K562 (cell line): ENCODE data around the gene GRIA3. TPM values are rescaled to one million over a fixed set of nuclear protein-coding genes. Genes with fewer than 3 reads are reported as not detected.

Source experiments
- ATAC-seq: fragments of 200-7000 bp; cut with Tn5 transposase; 3 replicates; pipeline ENCODE4 v1.9.1; 2020; ENCODE audit warnings: moderate library complexity
- BruUV-seq: library from RNA; stranded (reverse); fragments of 400-500 nt; replicated peaks from 2 replicates; lab custom pipeline; 2021; lab: Mats Ljungman, UMichigan
- CTCF ChIA-PET: fragments of 300-600 bp; formaldehyde crosslinking; extraction: SDS; loops from one replicate; lab custom pipeline; 2021; ENCODE audit warnings: low intra/inter-chr PET ratio; lab: Yijun Ruan, JAX
- POLR2A ChIA-PET: fragments of 300-600, 350-650 bp; sonication (Branson Sonifier 250); formaldehyde crosslinking; extraction: SDS; loops from one replicate; lab custom pipeline; 2021; ENCODE audit warnings: antibody characterized with exemption, inconsistent platforms; lab: Yijun Ruan, JAX
- DNase-seq, 4 experiments: peaks; one replicate each; pipeline versions ENCODE4 v3.0.0 to v3.0.0-alpha.2; 2011 to 2018; ENCODE audit warnings: low spot score in 3 of 4, mixed read lengths in 3 of 4; ENCODE audit errors: extremely low read depth in 1 of 4
- FAIRE-seq: peaks from 2 replicates; lab custom pipeline; 2011; peaks lifted over from hg19 to GRCh38; lab: Jason Lieb, UNC
- H2AFZ ChIP-seq: 2 replicates; pipeline ENCODE4 v1.6.0; 2011; ENCODE audit warnings: low read depth, low read length, control low read depth, inconsistent platforms
- H3K27ac ChIP-seq: fragments of 200-600 bp; 3 replicates; pipeline ENCODE4 v1.8.0; 2011; ENCODE audit warnings: low read depth, mild to moderate bottlenecking, control low read depth, inconsistent platforms, low read length, moderate library complexity, mixed read lengths; ENCODE audit errors: extremely low read depth
- H3K27me3 ChIP-seq, 2 experiments: fragments of 300-600 bp in 1 of 2; 2 replicates in 1 of 2; 3 replicates in 1 of 2; pipeline versions ENCODE4 v1.6.0 to v1.8.0; 2011; ENCODE audit warnings: inconsistent platforms in 2 of 2, low read length in 2 of 2, mild to moderate bottlenecking in 1 of 2, mixed read lengths in 1 of 2, moderate library complexity in 1 of 2; ENCODE audit not compliant: control insufficient read depth in 2 of 2, insufficient read depth in 2 of 2
- H3K36me3 ChIP-seq: fragments of 300-600 bp; 3 replicates; pipeline ENCODE4 v1.8.0; 2011; ENCODE audit warnings: mild to moderate bottlenecking, low read length, inconsistent platforms; ENCODE audit not compliant: control insufficient read depth, insufficient read depth
- H3K4me1 ChIP-seq, 2 experiments: fragments of 200-600 bp in 1 of 2; replicated peaks in 1 of 2; 2 replicates in 1 of 2; 3 replicates in 1 of 2; pipeline versions ENCODE4 v1.5.1 to v1.8.0; 2011; ENCODE audit warnings: inconsistent platforms in 2 of 2, low read length in 2 of 2, mild to moderate bottlenecking in 1 of 2, mixed read lengths in 1 of 2, moderate library complexity in 1 of 2; ENCODE audit not compliant: control insufficient read depth in 2 of 2, insufficient read depth in 2 of 2
- H3K4me2 ChIP-seq: 2 replicates; pipeline ENCODE4 v1.6.1; 2011; ENCODE audit warnings: low read length, control low read depth, inconsistent platforms, mixed read lengths; ENCODE audit not compliant: insufficient read depth
- H3K4me3 ChIP-seq: fragments of 200-600 bp; sonication (generic), shearing (Covaris generic); 2 replicates; pipeline ENCODE4 v1.5.1; 2016; ENCODE audit warnings: control low read depth, inconsistent platforms
- H3K79me2 ChIP-seq: fragments of 200-600 bp; 3 replicates; pipeline ENCODE4 v1.8.0; 2011; ENCODE audit warnings: low read length, inconsistent platforms; ENCODE audit not compliant: control insufficient read depth, insufficient read depth
- H3K9ac ChIP-seq, 2 experiments: 2 replicates each; pipeline versions ENCODE4 v1.6.0 to v1.6.1; 2011; ENCODE audit warnings: low read depth in 2 of 2, low read length in 2 of 2, control low read depth in 1 of 2, inconsistent platforms in 1 of 2, mild to moderate bottlenecking in 1 of 2, mixed read lengths in 1 of 2; ENCODE audit not compliant: insufficient read depth in 1 of 2
- H3K9me1 ChIP-seq: one replicate; pipeline ENCODE4 v1.6.0; 2011; ENCODE audit warnings: inconsistent platforms, mild to moderate bottlenecking, low read length, moderate library complexity; ENCODE audit not compliant: control insufficient read depth, insufficient read depth
- H3K9me3 ChIP-seq: replicated peaks from 2 replicates; pipeline ENCODE4 v1.5.1; 2011; ENCODE audit warnings: low read depth, low read length, inconsistent platforms; ENCODE audit not compliant: control insufficient read depth, insufficient read depth
- H4K20me1 ChIP-seq: replicated peaks from 2 replicates; pipeline ENCODE4 v1.6.1; 2011; ENCODE audit warnings: low read length, inconsistent platforms, mixed read lengths; ENCODE audit not compliant: control insufficient read depth, insufficient read depth
- AFF1 ChIP-seq, 2 experiments: fragments of 450-650 bp; IDR thresholded peaks; 2 replicates each; pipeline ENCODE4 v1.6.1; 2018; ENCODE audit warnings: mild to moderate bottlenecking in 2 of 2, low read depth in 1 of 2; ENCODE audit not compliant: partially characterized antibody in 2 of 2
- CEBPB ChIP-seq: fragments of 450-650 bp; IDR thresholded peaks from 2 replicates; pipeline ENCODE4 v1.6.1; 2016; ENCODE audit warnings: missing genetic modification characterization, missing compliant biosample characterization
- MAFG ChIP-seq: fragments of 450-650 bp; conservative IDR thresholded peaks from 2 replicates; pipeline ENCODE4 v1.6.1; 2016; ENCODE audit warnings: missing genetic modification characterization, missing compliant biosample characterization
- PPARD ChIP-seq: fragments of 250-450 bp; sonication (Bioruptor Pico); IDR thresholded peaks from 2 replicates; pipeline ENCODE4 v1.8.0; 2022; ENCODE audit warnings: inconsistent platforms, mild to moderate bottlenecking, moderate library complexity
- RUNX1 ChIP-seq: sonication (generic); IDR thresholded peaks from 2 replicates; pipeline ENCODE4 v1.6.1; 2016; ENCODE audit warnings: antibody characterized with exemption, low read depth
- SMAD2 ChIP-seq: fragments of 150-350 bp; IDR thresholded peaks from 2 replicates; pipeline ENCODE4 v1.6.1; 2014; ENCODE audit warnings: low read depth, mild to moderate bottlenecking, low read length
- TFE3 ChIP-seq: fragments of 450-650 bp; formaldehyde crosslinking; IDR thresholded peaks from 2 replicates; pipeline ENCODE4 v1.4.0; 2020; ENCODE audit warnings: mild to moderate bottlenecking, mixed read lengths
- ZBED1 ChIP-seq: IDR thresholded peaks from 2 replicates; pipeline ENCODE4 v1.6.1; 2014
- ZNF140 ChIP-seq: fragments of 250-450 bp; sonication (Bioruptor Pico); IDR thresholded peaks from 2 replicates; pipeline ENCODE4 v1.8.0; 2021; ENCODE audit warnings: moderate library complexity, mild to moderate bottlenecking, inconsistent platforms
- ZNF583 ChIP-seq: fragments of 250-450 bp; sonication (Bioruptor Pico); IDR thresholded peaks from 2 replicates; pipeline ENCODE4 v1.4.0; 2020
- ZNF830 ChIP-seq: fragments of 250-450 bp; sonication (Bioruptor Pico); IDR thresholded peaks from 2 replicates; pipeline ENCODE4 v1.5.0; 2021; ENCODE audit warnings: mild to moderate bottlenecking
- in situ Hi-C: fragments of 300-500 bp; cut with MboI; formaldehyde crosslinking; loops from 4 replicates; pipeline ENCODE4 v1.15.0; 2018; ENCODE audit warnings: inconsistent platforms, mixed read lengths
- intact Hi-C: fragments of 100-400 bp; cut with micrococcal nuclease; formaldehyde crosslinking; loops from 2 replicates; pipeline ENCODE4 v1.14.2; 2022
- polyA plus RNA-seq, 8 experiments: library from polyadenylated mRNA; depleted of rRNA in 4 of 8; stranded (reverse) in 5 of 8; unstranded in 3 of 8; fragments of >200 nt; fragmentation: Nextera tagmentation in 2 of 8; fragmentation: Illumina TruSeq in 1 of 8; extraction: Ambion mirVana in 2 of 8; extraction: Trizol in 1 of 8; gene quantifications; 2 replicates each; pipeline versions ENCODE4 v1.2.1 to v1.2.3, GENCODE V29; 2011 to 2014; ENCODE audit warnings: inconsistent platforms in 1 of 8, missing spikeins in 1 of 8
- total RNA-seq, 7 experiments: library from RNA; depleted of rRNA in 6 of 7; stranded (reverse); fragments of >200 nt in 6 of 7; fragmentation: Illumina TruSeq in 2 of 7; extraction: Trizol in 2 of 7; gene quantifications; 2 replicates each; pipeline versions ENCODE4 v1.2.1 to v1.2.3, GENCODE V29; 2011 to 2021; ENCODE audit warnings: low replicate concordance in 1 of 7

The GRIA3 gene
- total and polyA plus RNA-seq, 9 of the 15 experiments (the other 6 are each of a cell fraction or from before 2014, with no cell fraction given), result 0.10 TPM; not detected in 8

- Histone ChIP-seq H4K20me1 (no peaks in the 10 kb centered on the region), H2AFZ (no peak overlapping the region), H3K9ac (no peak overlapping the region), H3K4me1 (no peaks in the 10 kb centered on the region), H3K4me2 (no peak overlapping the region), H3K27ac (no peak overlapping the region), H3K36me3 (no peaks in the 10 kb centered on the region), H3K9me1 (no peaks in the 10 kb centered on the region), H3K27me3 (no peaks in the 10 kb centered on the region), H3K9me3 (no peaks in the 10 kb centered on the region), H3K79me2 (no peaks in the 10 kb centered on the region), H3K4me3 (no peak overlapping the region)
- FAIRE-seq (no peak), DNase-seq (no peak), ATAC-seq (no peak)
- TF ChIP-seq ZNF140 (CRISPR knock-in tag) (no peak), ZBED1 (no peak), SMAD2 (no peak), RUNX1 (no peak), PPARD (CRISPR knock-in tag) (no peak), TFE3 (no peak), ZNF830 (CRISPR knock-in tag) (no peak), MAFG (no peak), ZNF583 (CRISPR knock-in tag) (no peak), CEBPB (tag) (no peak), AFF1 (IDR thresholded peaks at IDR 0.05; ENCODE audit: low read depth in 1 of 2, partially characterized antibody in 2 of 2) (no peak)
- POLR2A ChIA-PET, result interaction anchor here (1.0 kb wide), 1 partner anchor 28 kb away, joined by 4 read pairs; no protein-coding TSS in a partner anchor
- no TSS peak for BruUV-seq
- CTCF ChIA-PET, result no interaction called here
- intact Hi-C loops (no loop called here), in situ Hi-C loops (no loop called here)
These were observed 129.4 kb downstream of the GRIA3 start for GRCh38 chrX:123313486-123313885.
